VCaP (cell line): ENCODE measurements around the gene COX17.

ENCODE experiments used
- H3K27ac ChIP-seq: fragments of 450-650 bp; 2 replicates; pipeline ENCODE4 v1.5.1; 2017
- CTCF ChIP-seq: fragments of 450-650 bp; conservative IDR thresholded peaks from 2 replicates; pipeline ENCODE4 v1.5.1; 2017; ENCODE audit warnings: mild to moderate bottlenecking, moderate library complexity

The COX17 gene

DNA sequence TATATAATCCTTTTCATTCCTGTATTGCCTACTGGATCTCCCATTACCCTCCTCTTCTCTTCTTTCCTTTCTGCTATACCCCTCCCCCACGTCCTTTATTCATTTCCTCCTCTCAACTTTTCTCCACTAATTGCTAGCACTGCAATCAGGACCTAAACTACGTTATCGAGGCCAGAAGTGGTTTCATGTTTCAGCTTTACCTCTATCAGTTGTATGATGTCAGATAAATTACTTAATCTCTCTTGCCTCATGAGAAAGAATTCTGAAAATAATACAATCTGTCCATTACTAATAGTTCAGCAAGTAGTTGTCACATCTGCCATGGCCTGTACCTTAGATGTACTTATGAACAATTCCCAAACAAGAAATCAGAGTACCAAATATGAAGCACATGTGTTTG lies 27.4 kb downstream of the COX17 start:
- no peak for TF ChIP-seq CTCF
- H3K27ac ChIP-seq, result no peak overlapping the region

DNA sequence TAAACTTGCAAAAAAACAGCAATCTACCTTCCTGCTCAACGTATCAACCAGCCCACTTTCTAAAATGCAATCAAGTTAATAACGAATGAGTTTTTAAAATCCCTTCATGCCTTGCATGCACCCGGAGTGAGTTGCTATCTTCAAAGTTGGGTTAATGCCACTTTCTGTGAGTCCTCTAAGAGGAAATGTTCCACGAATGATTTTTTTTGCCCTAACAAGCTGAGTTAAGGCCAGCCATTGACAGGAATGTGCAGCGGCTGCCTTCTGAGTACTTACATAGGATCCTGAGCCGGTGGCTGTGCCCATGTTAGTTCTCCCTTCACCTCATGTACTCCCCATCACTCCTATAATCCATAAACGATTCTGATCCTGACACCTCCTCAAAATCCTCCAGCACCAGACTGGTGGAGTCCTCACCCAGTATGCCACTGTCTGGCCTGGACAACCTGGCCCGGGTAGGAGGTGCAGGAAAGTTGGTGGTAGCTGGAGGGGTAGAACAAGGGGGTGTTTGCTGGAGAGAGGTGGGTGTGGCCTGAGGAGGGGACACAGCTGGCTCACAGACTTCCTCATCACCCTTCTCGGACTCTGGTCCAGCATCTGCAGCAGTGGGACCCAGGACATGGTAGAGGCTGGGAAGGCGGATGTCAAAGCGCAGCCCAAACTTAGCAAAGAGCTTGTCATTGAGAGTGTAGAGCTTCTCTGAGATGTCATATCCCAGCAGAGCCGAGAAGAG lies 29.2 kb downstream of the COX17 start:
- no peak for TF ChIP-seq CTCF
- H3K27ac ChIP-seq, result no peak overlapping the region

DNA sequence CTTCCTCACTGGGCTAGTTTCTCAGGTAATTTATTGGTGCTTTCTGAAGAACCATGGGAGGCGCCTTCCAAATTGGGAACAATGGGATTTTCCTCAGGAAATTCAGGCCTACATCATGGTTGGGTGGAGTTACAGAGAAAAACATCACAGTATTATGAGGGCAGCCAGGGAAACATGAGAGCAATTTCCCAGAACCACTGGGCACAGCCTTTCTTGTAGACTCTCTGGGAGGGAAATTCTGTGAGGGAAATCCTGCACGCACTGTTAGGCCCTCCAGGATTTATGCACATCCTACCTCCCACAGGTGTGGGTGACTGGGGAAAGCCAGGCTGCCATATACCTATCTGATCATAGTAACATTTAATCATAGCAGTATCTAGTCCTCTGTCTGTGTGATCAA lies 30.0 kb downstream of the COX17 start:
- H3K27ac ChIP-seq, result no peak overlapping the region
- TF ChIP-seq CTCF, result no peak

GRCh38 chr3:119645813-119646212 lies 31.4 kb downstream of the COX17 start:
- TF ChIP-seq CTCF, result no peak
- no peak overlapping the region for H3K27ac ChIP-seq

DNA sequence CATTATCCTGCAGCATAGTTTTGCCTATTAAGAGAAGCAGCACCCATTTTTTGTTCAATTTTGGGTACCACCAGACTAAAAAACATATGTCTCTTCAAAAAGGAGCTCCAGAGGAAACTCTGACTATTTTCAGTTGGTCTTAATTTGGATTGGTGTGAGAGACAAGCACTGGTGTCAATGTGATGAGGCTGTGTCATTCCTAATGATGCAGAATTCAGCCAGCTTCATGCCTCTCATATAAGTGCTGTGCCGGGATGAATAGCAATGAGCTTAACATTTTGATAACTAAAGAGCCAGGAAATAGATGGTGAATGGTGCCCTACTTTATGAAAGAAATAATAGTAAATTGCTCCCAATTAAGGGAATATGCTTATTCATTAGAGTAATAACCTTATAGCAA lies 32.7 kb downstream of the COX17 start:
- no peak for TF ChIP-seq CTCF
- no peak overlapping the region for H3K27ac ChIP-seq

- TF ChIP-seq CTCF, result no peak
- H3K27ac ChIP-seq, result no peak overlapping the region
Measured at GRCh38 chr3:119643528-119643927, 33.7 kb downstream of the COX17 start.

GRCh38 chr3:119642746-119643473 lies 34.3 kb downstream of the COX17 start:
- TF ChIP-seq CTCF, result no peak
- H3K27ac ChIP-seq, result no peak overlapping the region
